Bronchial epithelial cell (primary cell): ENCODE measurements around the gene SLC6A6. TPM values are rescaled to one million over a fixed set of nuclear protein-coding genes. Genes with fewer than 3 reads are reported as not detected.

Source experiments
- DNase-seq: peaks from one replicate; pipeline ENCODE4 v3.0.0-alpha.2; 2010; ENCODE audit warnings: low read depth
- FAIRE-seq: peaks from 2 replicates; lab custom pipeline; 2011; peaks lifted over from hg19 to GRCh38; lab: Jason Lieb, UNC
- H3K27me3 ChIP-seq: 2 replicates; pipeline ENCODE4 v1.5.1; 2011; ENCODE audit warnings: low read length; ENCODE audit not compliant: control insufficient read depth, insufficient read depth
- H3K36me3 ChIP-seq: 2 replicates; pipeline ENCODE4 v1.5.1; 2011; ENCODE audit warnings: low read length; ENCODE audit not compliant: control insufficient read depth, insufficient read depth
- H3K4me3 ChIP-seq: 2 replicates; pipeline ENCODE4 v1.5.1; 2011; ENCODE audit warnings: mild to moderate bottlenecking, low read depth, low read length, control low read depth
- total RNA-seq: library from RNA; depleted of rRNA; stranded (reverse); fragments of >200 nt; gene quantifications from 2 replicates; pipeline ENCODE4 v1.2.1, GENCODE V29; 2014
- TF ChIP-seq, protein P1 (sequence below): IDR thresholded peaks from 2 replicates; pipeline ENCODE4 v1.5.1; 2011; ENCODE audit warnings: mild to moderate bottlenecking, moderate library complexity, low read length, control low read depth, inconsistent platforms; ENCODE audit not compliant: insufficient read depth, severe bottlenecking

SLC6A6 gene
- total RNA-seq, 1 donor from 2014 or later, result 13.2 TPM

DNA sequence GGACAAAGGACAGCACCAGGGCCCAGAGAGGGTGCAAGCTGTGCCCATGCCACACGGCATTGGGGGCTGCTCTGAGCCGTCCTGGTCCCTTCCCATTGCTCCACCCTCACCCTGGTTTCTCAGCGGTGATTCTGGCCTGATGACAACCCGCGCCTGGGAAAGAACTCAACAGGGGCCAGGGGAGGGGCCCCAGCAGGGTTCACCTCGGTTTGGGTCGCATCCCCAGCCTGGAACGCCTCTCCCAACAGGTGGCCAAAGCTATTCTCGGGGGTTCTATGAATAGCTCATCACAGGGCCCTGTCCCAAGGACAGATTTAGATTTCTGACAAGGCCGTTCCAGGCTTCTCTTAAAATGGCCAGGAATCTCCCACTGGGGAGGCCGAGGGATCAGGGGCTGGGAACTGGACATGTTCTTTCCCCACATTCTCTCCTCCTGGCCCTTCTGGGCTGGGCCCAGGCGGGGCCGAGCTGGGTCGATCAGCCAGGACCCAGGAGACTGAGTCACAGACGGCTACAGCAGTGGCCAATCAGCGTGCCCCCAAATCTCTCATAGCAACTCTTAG lies 119.8 kb downstream of the SLC6A6 start:
- DNase-seq (no peak), FAIRE-seq (no peak)
- Histone ChIP-seq H3K27me3 (peaks cover 5% of the 10 kb centered on the region), H3K4me3 (no peak overlapping the region), H3K36me3 (no peaks in the 10 kb centered on the region)
- TF ChIP-seq, protein P1, sequence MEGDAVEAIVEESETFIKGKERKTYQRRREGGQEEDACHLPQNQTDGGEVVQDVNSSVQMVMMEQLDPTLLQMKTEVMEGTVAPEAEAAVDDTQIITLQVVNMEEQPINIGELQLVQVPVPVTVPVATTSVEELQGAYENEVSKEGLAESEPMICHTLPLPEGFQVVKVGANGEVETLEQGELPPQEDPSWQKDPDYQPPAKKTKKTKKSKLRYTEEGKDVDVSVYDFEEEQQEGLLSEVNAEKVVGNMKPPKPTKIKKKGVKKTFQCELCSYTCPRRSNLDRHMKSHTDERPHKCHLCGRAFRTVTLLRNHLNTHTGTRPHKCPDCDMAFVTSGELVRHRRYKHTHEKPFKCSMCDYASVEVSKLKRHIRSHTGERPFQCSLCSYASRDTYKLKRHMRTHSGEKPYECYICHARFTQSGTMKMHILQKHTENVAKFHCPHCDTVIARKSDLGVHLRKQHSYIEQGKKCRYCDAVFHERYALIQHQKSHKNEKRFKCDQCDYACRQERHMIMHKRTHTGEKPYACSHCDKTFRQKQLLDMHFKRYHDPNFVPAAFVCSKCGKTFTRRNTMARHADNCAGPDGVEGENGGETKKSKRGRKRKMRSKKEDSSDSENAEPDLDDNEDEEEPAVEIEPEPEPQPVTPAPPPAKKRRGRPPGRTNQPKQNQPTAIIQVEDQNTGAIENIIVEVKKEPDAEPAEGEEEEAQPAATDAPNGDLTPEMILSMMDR, result no peak

DNA sequence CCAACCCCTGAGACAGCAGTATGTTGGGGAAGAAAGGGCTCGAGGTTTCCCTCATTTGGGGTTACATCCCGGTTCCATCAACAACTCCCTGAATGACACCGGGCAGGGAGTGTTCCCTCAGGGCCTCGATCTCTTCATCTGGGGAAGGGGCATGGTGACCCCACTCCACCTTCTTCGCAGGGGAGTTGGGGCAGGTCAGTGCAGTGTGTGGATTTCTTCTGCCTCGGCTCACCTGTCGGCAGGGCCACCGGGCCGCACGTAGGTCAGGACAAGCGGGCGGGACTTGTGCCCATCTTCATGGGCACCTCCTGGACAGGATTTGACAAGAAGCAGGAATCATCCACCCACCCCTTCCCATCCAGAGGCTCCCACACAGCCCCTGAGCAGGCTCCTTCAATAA lies 120.4 kb downstream of the SLC6A6 start:
- FAIRE-seq, result no peak

DNA sequence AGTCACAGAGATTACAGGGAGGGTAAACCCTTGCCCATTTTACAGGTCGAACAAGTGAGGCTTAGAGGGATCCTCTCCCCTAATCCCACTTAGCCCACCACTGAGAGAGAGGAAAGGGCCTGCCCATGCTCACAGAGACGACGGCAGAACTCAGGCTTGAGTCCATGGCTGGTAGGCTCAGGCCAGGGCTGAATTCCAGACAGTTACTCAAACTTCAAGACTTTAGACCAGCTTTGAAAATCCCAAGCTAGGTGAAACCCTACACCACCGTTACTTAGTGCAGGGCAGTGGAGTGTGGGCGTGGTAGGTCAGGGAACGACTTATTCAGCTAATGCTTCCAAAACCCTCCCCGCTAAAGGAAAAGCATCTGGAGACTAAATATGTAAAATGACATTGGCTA lies 121.4 kb downstream of the SLC6A6 start:
- Histone ChIP-seq H3K36me3 (no peaks in the 10 kb centered on the region), H3K4me3 (no peak overlapping the region), H3K27me3 (no peaks in the 10 kb centered on the region)
- TF ChIP-seq, protein P1, result no peak
- no peak for DNase-seq
- no peak for FAIRE-seq

More for the DNA sequence above, 120.4 kb downstream of the SLC6A6 start:
- H3K36me3 ChIP-seq, result no peaks in the 10 kb centered on the region
- DNase-seq, result no peak
- H3K4me3 ChIP-seq, result no peak overlapping the region
- H3K27me3 ChIP-seq, result peaks cover 4% of the 10 kb centered on the region
- TF ChIP-seq, protein P1, result no peak

DNA sequence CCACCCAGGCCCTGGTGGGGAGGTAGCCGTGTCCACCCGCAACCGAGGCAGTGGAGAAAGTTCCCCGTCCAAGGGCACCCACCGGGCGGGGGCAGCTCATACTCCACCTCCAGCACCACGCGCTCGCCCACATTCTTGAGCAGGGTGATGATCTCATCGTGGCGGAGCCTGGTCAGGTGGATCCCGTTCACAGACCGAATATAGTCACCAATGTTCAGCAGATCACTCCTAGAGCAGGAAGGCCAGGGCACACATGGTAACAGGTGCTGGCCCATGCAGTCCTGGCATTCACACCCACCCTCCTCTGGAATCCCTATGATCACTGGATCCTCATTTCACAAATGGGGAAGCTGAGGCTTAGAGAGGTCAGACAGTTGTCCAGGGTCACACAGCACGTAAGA lies 121.9 kb downstream of the SLC6A6 start:
- no peaks in the 10 kb centered on the region for H3K36me3 ChIP-seq
- H3K27me3 ChIP-seq, result no peaks in the 10 kb centered on the region
- DNase-seq (no peak), FAIRE-seq (no peak)
- no peak overlapping the region for H3K4me3 ChIP-seq
- TF ChIP-seq, protein P1, result no peak

DNA sequence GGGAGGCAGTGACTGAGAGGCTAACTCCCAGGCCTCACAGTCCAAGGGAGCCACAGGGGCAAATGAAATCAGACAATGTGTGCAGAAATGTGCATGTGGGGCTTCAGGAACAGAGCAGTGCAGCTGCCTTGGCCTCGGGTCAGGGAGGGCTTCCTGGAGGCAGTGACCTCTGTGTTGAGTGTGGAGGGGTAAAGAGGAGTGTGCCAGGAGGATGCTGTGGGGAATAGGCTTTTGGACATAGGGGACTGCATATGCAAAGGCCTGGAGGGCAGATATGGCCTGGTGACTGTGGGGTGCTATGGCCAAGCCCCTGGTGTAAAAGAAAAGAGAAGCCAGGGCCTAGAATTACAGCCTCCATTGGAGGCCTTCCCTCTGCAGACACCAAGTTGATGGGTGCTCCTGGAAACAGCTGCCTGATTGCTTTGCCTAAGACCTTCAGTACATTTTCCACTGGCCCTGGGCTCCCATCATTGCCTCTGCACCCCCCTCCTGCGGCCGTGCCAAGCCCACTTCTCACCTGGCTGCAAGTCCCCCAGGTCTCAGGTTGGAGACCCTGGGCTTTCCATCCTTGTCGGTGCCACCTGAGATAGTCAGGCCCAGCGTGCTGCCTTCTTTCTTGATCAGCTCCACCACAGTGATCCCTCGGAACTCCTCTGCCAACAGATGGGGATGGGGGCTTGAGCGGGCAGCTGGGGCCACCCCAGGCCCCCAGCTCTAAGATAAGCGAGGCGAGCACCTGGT lies 122.7 kb downstream of the SLC6A6 start:
- TF ChIP-seq, protein P1, result no peak
- DNase-seq, result no peak
- no peak overlapping the region for H3K4me3 ChIP-seq
- FAIRE-seq, result peak; percentile 7
- no peaks in the 10 kb centered on the region for H3K36me3 ChIP-seq
- no peaks in the 10 kb centered on the region for H3K27me3 ChIP-seq
